GM12865 (cell line): ENCODE measurements around the gene MAPK8.
"Not testable (repeated sequence)": the region's sequence is repeated elsewhere in the genome, so short reads cannot be mapped to it uniquely, and the experiment has no call there.

Experiments
- DNase-seq: peaks from one replicate; pipeline ENCODE4 v3.0.0; 2010; ENCODE audit warnings: low read depth
- H3K4me3 ChIP-seq: 2 replicates; pipeline ENCODE4 v1.5.1; 2011; ENCODE audit warnings: mild to moderate bottlenecking, low read depth, low read length, control low read depth
- CTCF ChIP-seq: IDR thresholded peaks from 2 replicates; pipeline ENCODE4 v1.5.1; 2011; ENCODE audit warnings: low read length, control low read depth, low read depth, inconsistent platforms; ENCODE audit not compliant: insufficient read depth; ENCODE audit errors: missing control alignments

Gene MAPK8

GRCh38 chr10:48343921-48344598 lies 37.6 kb downstream of the MAPK8 start:
- no peak overlapping the region for H3K4me3 ChIP-seq
- no peak for TF ChIP-seq CTCF
- no peak for DNase-seq

DNA sequence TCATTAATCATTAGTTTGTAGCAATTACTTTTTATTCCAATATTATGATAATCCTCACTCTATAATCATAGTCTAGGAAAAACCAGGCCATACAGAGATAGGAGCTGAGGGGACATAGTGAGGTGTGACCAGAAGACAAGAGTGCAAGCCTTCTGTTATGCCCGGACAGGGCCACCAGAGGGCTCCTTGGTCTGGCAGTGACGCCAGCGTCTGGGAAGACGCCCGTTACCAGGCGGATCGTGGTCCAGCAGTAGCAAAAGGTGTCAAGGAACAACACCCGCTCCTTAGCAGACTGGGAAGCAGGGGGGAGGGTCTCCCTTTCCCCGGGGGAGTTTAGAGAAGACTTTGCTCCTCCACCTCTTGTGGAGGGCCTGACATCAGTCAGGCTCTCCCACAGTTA lies 39.8 kb downstream of the MAPK8 start:
- DNase-seq, H3K4me3 ChIP-seq: not testable (repeated sequence)

- DNase-seq: not testable (repeated sequence)
Measured at GRCh38 chr10:48347539-48347938, 41.1 kb downstream of the MAPK8 start.

GRCh38 chr10:48347943-48348342 lies 41.5 kb downstream of the MAPK8 start:
- DNase-seq, H3K4me3 ChIP-seq: not testable (repeated sequence)

More at GRCh38 chr10:48347539-48347938, 41.1 kb downstream of the MAPK8 start:
- H3K4me3 ChIP-seq: not testable (repeated sequence)

GRCh38 chr10:48353246-48353645 lies 46.8 kb downstream of the MAPK8 start:
- no peak overlapping the region for H3K4me3 ChIP-seq
- DNase-seq: no peak
- no peak for TF ChIP-seq CTCF

DNA sequence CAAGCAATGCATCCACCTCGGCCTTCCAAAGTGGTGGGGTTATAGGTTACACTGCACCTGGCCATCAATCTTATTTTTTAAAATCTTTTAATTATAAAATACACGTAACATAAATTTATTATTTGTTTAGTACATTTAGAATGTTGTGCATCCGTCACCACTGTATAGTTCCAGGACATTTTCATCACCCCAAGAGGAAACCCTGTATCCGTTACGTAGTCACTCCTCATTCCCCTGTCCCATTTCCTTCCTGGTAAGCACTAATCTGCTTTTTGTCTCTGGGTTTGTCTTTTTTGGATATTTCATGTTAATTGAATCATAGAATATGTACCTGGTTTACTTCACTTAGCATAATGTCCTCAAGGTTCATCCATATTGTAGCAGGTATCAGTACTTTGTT lies 51.2 kb downstream of the MAPK8 start:
- no peak overlapping the region for H3K4me3 ChIP-seq
- no peak for TF ChIP-seq CTCF
- no peak for DNase-seq

GRCh38 chr10:48358162-48358561 lies 51.7 kb downstream of the MAPK8 start:
- no peak for DNase-seq
- no peak for TF ChIP-seq CTCF
- H3K4me3 ChIP-seq: no peak overlapping the region

GRCh38 chr10:48358838-48359237 lies 52.4 kb downstream of the MAPK8 start:
- no peak for TF ChIP-seq CTCF
- no peak overlapping the region for H3K4me3 ChIP-seq
- DNase-seq: no peak
